ENCODE measurements around the gene GALNT11. TPM values are rescaled to one million over a fixed set of nuclear protein-coding genes. Genes with fewer than 3 reads are reported as not detected.

Gene GALNT11
- total and polyA plus RNA-seq, 2 donors: 43.9 to 62.3 TPM

DNA sequence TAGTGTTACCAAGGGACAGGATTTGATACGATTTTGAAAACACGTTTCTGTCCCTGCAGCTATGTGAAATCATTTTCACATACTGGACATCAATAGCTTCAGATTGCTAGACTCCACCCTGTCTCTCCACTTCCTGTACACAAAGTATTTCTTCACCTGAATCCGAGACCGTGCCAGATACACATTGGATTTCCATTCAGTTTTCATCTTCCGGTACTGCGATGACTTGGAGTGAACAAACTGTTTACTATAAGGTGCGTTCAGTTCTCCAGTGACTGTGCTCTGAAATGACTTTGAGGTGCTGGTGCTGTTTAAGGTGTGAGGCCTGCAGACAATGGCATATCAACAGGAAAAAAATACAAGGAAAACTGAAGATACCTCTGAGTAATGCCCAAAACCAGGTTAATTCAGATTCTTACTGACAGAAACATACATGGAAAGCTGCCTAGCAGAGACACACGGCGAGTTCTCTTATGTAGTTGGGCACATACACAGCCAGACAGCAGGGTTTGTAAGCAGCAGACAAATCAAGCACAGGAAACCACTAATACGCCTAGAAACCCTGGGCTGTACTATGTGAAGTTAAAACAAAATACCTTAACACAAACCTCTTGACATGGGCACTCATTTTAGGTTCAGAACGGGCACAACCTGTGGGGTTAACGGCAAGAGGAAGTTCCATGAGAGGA, 119.2 kb downstream of the GALNT11 start:
- H3K27ac ChIP-seq (ENCODE audit: low read depth): no peak overlapping the region
- DNase-seq (ENCODE audit: extremely low spot score): no peak
- H3K4me3 ChIP-seq (ENCODE audit: low read depth, low read length): no peak overlapping the region
- no peaks in the 10 kb centered on the region for H3K4me1 ChIP-seq (ENCODE audit: insufficient read depth)
- H3K36me3 ChIP-seq (ENCODE audit: insufficient read depth): peaks cover 6% of the 10 kb centered on the region
- 86% methylated on average over 12 of the region's 12 CpGs for WGBS

DNA sequence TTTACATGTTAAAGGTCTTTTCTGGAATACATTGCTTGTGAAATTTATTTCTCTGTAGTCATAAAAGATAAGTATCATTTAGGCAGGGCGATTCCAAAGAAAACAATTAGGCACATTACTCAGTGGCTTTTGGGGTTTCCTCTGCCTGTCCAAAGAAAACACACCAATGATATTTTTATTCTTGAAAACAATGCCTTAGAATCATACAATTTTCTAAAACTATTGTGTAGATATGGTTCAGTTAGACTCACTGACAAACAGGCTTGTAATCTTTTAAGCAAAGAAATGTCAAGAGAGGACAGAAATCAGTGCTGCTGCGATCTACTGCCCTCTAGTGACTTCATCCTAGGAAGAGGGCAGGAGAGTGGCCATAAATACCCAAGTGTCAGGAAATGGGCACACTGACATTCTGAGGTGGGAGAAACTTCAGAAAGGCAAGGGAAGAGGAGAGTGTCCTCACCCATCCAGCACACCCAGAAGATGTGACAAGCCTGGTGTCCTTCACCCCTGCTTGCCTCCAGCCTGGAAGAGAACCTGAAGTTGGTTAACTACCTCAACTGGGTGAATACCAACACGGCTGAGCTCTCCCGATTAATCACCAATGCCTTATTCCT, 120.5 kb downstream of the GALNT11 start:
- H3K27ac ChIP-seq (ENCODE audit: low read depth): no peak overlapping the region

GRCh38 chr7:152148706-152149105, 123.2 kb downstream of the GALNT11 start:
- no peak for DNase-seq (ENCODE audit: extremely low spot score)
- Histone ChIP-seq H3K4me3 (ENCODE audit: low read depth, low read length) (no peak overlapping the region), H3K4me1 (ENCODE audit: insufficient read depth) (no peaks in the 10 kb centered on the region), H3K27ac (ENCODE audit: low read depth) (no peak overlapping the region), H3K36me3 (ENCODE audit: insufficient read depth) (peaks cover 11% of the 10 kb centered on the region)
- WGBS: 89% methylated on average over 5 of the region's 5 CpGs

More for the DNA sequence above, 120.5 kb downstream of the GALNT11 start:
- WGBS: 74% methylated on average over 4 of the region's 4 CpGs
- H3K4me1 ChIP-seq (ENCODE audit: insufficient read depth): no peaks in the 10 kb centered on the region
- no peak overlapping the region for H3K4me3 ChIP-seq (ENCODE audit: low read depth, low read length)
- peaks cover 6% of the 10 kb centered on the region for H3K36me3 ChIP-seq (ENCODE audit: insufficient read depth)
- DNase-seq (ENCODE audit: extremely low spot score): no peak

DNA sequence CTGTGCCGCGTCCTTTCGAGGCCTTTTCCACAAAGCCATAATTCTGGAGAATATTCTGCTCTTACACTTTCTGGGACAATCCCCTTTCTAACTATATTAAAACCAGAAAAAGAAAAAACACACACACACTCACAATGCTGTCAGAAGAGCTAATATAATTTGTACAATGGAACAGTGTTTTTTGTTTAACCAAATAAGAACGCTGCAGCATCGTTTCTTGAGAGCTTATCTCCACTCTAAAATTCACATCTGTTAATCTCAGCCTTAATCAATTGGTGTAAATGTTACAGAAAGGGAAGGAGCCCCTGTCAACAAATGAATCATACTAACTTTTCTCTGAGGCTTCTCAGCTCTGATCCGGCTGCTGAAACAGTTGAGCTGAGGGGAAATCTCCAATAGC, 123.9 kb downstream of the GALNT11 start:
- H3K36me3 ChIP-seq (ENCODE audit: insufficient read depth): peaks cover 13% of the 10 kb centered on the region
- WGBS: 70% methylated on average over 6 of the region's 6 CpGs
- H3K4me1 ChIP-seq (ENCODE audit: insufficient read depth): no peaks in the 10 kb centered on the region
- no peak overlapping the region for H3K4me3 ChIP-seq (ENCODE audit: low read depth, low read length)
- no peak for DNase-seq (ENCODE audit: extremely low spot score)
- H3K27ac ChIP-seq (ENCODE audit: low read depth): no peak overlapping the region

GRCh38 chr7:152152267-152152666, 126.8 kb downstream of the GALNT11 start:
- Histone ChIP-seq H3K27ac (ENCODE audit: low read depth) (no peak overlapping the region), H3K4me1 (ENCODE audit: insufficient read depth) (no peaks in the 10 kb centered on the region), H3K36me3 (ENCODE audit: insufficient read depth) (peaks cover 13% of the 10 kb centered on the region), H3K4me3 (ENCODE audit: low read depth, low read length) (no peak overlapping the region)
- WGBS: 95% methylated on average over 5 of the region's 5 CpGs
- no peak for DNase-seq (ENCODE audit: extremely low spot score)

GRCh38 chr7:152158801-152159587, 133.5 kb downstream of the GALNT11 start:
- no peak overlapping the region for H3K4me3 ChIP-seq (ENCODE audit: low read depth, low read length)
- 87% methylated on average over 11 of the region's 11 CpGs for WGBS
- H3K36me3 ChIP-seq (ENCODE audit: insufficient read depth): peaks cover 3% of the 10 kb centered on the region
- no peak overlapping the region for H3K27ac ChIP-seq (ENCODE audit: low read depth)
- no peaks in the 10 kb centered on the region for H3K4me1 ChIP-seq (ENCODE audit: insufficient read depth)
- no peak for DNase-seq (ENCODE audit: extremely low spot score)

- Histone ChIP-seq H3K27ac (ENCODE audit: low read depth) (no peak overlapping the region), H3K4me1 (ENCODE audit: insufficient read depth) (no peaks in the 10 kb centered on the region), H3K36me3 (ENCODE audit: insufficient read depth) (peaks cover 3% of the 10 kb centered on the region), H3K4me3 (ENCODE audit: low read depth, low read length) (no peak overlapping the region)
- DNase-seq (ENCODE audit: extremely low spot score): no peak
These were observed 135.7 kb downstream of the GALNT11 start for GRCh38 chr7:152161171-152161570.

DNA sequence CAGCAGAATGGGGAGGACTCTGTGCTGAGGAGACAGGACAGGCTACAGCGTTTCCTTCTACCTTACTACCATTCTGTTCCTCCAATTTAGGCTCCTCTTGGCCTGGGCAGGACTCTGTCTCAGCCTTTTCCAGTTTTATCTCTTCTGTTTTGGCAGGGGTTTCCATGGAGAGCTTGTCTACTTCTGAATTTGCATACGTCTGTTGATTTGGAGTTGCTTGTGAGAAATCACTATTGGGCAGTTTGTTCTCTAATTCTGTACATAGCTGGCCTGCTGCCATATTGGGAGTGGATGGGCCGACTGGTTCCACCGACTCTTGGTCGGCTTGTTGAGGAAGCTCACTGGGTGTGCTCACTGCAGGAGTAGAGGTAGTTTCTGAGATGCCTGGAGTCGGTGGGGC, 136.8 kb downstream of the GALNT11 start:
- H3K27ac ChIP-seq (ENCODE audit: low read depth): no peak overlapping the region
- H3K4me3 ChIP-seq (ENCODE audit: low read depth, low read length): no peak overlapping the region
- peaks cover 5% of the 10 kb centered on the region for H3K36me3 ChIP-seq (ENCODE audit: insufficient read depth)
- no peak for DNase-seq (ENCODE audit: extremely low spot score)
- WGBS: 81% methylated on average over 6 of the region's 6 CpGs
- H3K4me1 ChIP-seq (ENCODE audit: insufficient read depth): no peaks in the 10 kb centered on the region

Small RNA genes lying within 50 kb of the gene (small RNA-seq; reads per million reads assigned to genes)
- gene RF00017: not detected

Other genes starting within 250 kb of the GALNT11 start
- 37.9 TPM for gene PRKAG2, start 148.6 kb upstream of the GALNT11 start, total RNA-seq
- 71.6 TPM for gene PRKAG2, start 148.6 kb upstream of the GALNT11 start, polyA plus RNA-seq
- not detected for gene GALNTL5, start 69.2 kb upstream of the GALNT11 start, total RNA-seq
- gene GALNTL5, start 69.2 kb upstream of the GALNT11 start, polyA plus RNA-seq: not detected